Hepatocyte (in vitro differentiated cells): ENCODE results near the gene MACF1. TPM values are rescaled to one million over a fixed set of nuclear protein-coding genes. Genes with fewer than 3 reads are reported as not detected.

Source experiments
- DNase-seq: peaks from one replicate; pipeline ENCODE4 v3.0.0-alpha.2; 2016; ENCODE audit warnings: low spot score
- H2AFZ ChIP-seq: fragments of 200-600 bp; sonication (generic); 2 replicates; pipeline ENCODE4 v1.6.0; 2016; ENCODE audit warnings: antibody characterized with exemption, mild to moderate bottlenecking
- H3K27ac ChIP-seq: fragments of 200-600 bp; sonication (generic); 2 replicates; pipeline ENCODE4 v1.5.1; 2016; ENCODE audit warnings: mild to moderate bottlenecking
- H3K27me3 ChIP-seq: fragments of 200-600 bp; sonication (generic); 2 replicates; pipeline ENCODE4 v1.6.1; 2016
- H3K36me3 ChIP-seq: fragments of 200-600 bp; sonication (generic); replicated peaks from 2 replicates; pipeline ENCODE4 v1.5.1; 2016; ENCODE audit warnings: low read depth; ENCODE audit not compliant: insufficient read depth
- H3K4me1 ChIP-seq: fragments of 200-600 bp; sonication (generic); 2 replicates; pipeline ENCODE4 v1.5.1; 2016; ENCODE audit warnings: mild to moderate bottlenecking, moderate library complexity; ENCODE audit not compliant: insufficient read depth
- H3K4me2 ChIP-seq: fragments of 200-600 bp; sonication (generic); 2 replicates; pipeline ENCODE4 v1.6.0; 2016
- H3K4me3 ChIP-seq: fragments of 200-600 bp; sonication (generic); 2 replicates; pipeline ENCODE4 v1.5.1; 2016; ENCODE audit warnings: mild to moderate bottlenecking
- H3K79me2 ChIP-seq: fragments of 200-600 bp; sonication (generic); 2 replicates; pipeline ENCODE4 v1.6.0; 2017; ENCODE audit warnings: mild to moderate bottlenecking
- H3K9me2 ChIP-seq: fragments of 200-600 bp; sonication (generic); replicated peaks from 2 replicates; pipeline ENCODE4 v1.6.0; 2017; ENCODE audit warnings: mild to moderate bottlenecking; ENCODE audit not compliant: insufficient read depth
- H3K9me3 ChIP-seq: fragments of 200-600 bp; sonication (generic); 2 replicates; pipeline ENCODE4 v1.5.1; 2016; ENCODE audit warnings: low read depth, mild to moderate bottlenecking
- H4K20me1 ChIP-seq: fragments of 200-600 bp; sonication (generic); 2 replicates; pipeline ENCODE4 v1.6.0; 2016; ENCODE audit warnings: mild to moderate bottlenecking; ENCODE audit not compliant: insufficient read depth, poor library complexity, severe bottlenecking
- EZH2 ChIP-seq: fragments of 200-600 bp; sonication (generic); IDR thresholded peaks from 2 replicates; pipeline ENCODE4 v1.6.1; 2016; ENCODE audit warnings: antibody characterized with exemption, mild to moderate bottlenecking, borderline replicate concordance
- EZH2phosphoT487 ChIP-seq: fragments of 200-600 bp; sonication (generic); IDR thresholded peaks from one replicate; pipeline ENCODE4 v1.6.1; 2018; ENCODE audit warnings: antibody characterized with exemption, mild to moderate bottlenecking, low read depth, moderate library complexity; ENCODE audit not compliant: unreplicated experiment, severe bottlenecking
- WGBS: methylation state at CpG from one replicate; pipeline ENCODE4 v1.1.6; 2016; ENCODE audit warnings: low lambda C conversion rate; ENCODE audit errors: missing lambda C conversion rate; 5-methylcytosine and 5-hydroxymethylcytosine counted together
- polyA plus RNA-seq: library from polyadenylated mRNA; unstranded; fragments of >200 nt; fragmentation: Nextera tagmentation; extraction: Ambion mirVana; gene quantifications from 2 replicates; pipeline ENCODE4 v1.2.1, GENCODE V29; 2016
- total RNA-seq: library from RNA; depleted of rRNA; stranded (reverse); fragments of >200 nt; gene quantifications from 2 replicates; pipeline ENCODE4 v1.2.3, GENCODE V29; 2014
- TF ChIP-seq, protein P1 (sequence below): fragments of 200-600 bp; sonication (generic); IDR thresholded peaks from 2 replicates; pipeline ENCODE4 v1.5.1; 2016; ENCODE audit warnings: antibody characterized with exemption, mild to moderate bottlenecking; ENCODE audit not compliant: poor library complexity

The MACF1 gene
- total and polyA plus RNA-seq, 2 experiments from 2014 or later, result 47.1 to 136 TPM

DNA sequence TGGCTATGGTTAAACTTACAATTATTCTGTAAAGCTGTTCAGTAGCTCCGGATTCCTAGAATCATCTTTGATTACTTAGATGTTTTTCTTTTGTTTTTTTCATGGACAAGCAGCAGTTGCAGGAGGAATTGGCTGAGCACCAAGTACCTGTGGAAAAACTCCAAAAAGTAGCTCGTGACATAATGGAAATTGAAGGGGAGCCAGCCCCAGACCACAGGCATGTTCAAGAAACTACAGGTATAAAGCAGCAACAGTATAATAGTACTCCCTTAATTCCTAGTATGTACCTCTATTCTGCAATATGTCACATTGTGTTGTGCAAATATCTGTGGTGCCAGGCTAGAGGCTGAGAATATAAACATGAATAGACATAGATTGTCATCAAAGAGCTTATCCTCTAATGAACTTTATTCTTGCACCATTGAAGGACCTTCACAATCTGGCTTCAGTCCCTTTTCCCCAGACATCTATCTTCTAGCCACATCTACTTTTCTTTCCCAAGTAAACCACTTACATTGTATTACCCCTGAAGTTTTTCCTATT, 154.6 kb downstream of the MACF1 start:
- H3K4me2 ChIP-seq, result no peak overlapping the region
- no peak overlapping the region for H2AFZ ChIP-seq
- no peaks in the 10 kb centered on the region for H4K20me1 ChIP-seq
- 86% methylated on average over 2 of the region's 2 CpGs for WGBS
- no peaks in the 10 kb centered on the region for H3K9me2 ChIP-seq
- no peaks in the 10 kb centered on the region for H3K4me1 ChIP-seq
- H3K4me3 ChIP-seq, result no peak overlapping the region
- H3K36me3 ChIP-seq, result no peaks in the 10 kb centered on the region
- H3K9me3 ChIP-seq, result no peaks in the 10 kb centered on the region
- no peak for DNase-seq
- H3K79me2 ChIP-seq, result no peaks in the 10 kb centered on the region
- TF ChIP-seq, protein P1, sequence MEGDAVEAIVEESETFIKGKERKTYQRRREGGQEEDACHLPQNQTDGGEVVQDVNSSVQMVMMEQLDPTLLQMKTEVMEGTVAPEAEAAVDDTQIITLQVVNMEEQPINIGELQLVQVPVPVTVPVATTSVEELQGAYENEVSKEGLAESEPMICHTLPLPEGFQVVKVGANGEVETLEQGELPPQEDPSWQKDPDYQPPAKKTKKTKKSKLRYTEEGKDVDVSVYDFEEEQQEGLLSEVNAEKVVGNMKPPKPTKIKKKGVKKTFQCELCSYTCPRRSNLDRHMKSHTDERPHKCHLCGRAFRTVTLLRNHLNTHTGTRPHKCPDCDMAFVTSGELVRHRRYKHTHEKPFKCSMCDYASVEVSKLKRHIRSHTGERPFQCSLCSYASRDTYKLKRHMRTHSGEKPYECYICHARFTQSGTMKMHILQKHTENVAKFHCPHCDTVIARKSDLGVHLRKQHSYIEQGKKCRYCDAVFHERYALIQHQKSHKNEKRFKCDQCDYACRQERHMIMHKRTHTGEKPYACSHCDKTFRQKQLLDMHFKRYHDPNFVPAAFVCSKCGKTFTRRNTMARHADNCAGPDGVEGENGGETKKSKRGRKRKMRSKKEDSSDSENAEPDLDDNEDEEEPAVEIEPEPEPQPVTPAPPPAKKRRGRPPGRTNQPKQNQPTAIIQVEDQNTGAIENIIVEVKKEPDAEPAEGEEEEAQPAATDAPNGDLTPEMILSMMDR, result no peak
- no peak for TF ChIP-seq EZH2phosphoT487
- TF ChIP-seq EZH2, result no peak
- H3K27ac ChIP-seq, result no peak overlapping the region
- no peaks in the 10 kb centered on the region for H3K27me3 ChIP-seq

DNA sequence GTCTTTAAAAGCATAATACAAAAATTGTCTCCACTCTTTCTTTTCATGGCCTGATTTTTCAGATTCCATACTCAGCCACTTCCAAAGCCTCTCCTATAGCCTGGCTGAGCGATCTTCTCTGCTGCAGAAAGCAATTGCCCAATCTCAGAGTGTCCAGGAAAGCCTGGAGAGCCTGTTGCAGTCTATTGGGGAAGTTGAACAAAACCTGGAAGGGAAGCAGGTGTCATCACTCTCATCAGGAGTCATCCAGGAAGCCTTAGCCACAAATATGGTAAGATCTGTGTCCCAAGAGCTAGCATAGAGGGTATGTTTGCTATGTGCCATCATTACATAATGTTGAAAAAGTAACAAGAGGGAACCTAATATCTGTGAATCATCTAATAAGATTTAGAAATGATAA, 156.2 kb downstream of the MACF1 start:
- TF ChIP-seq, protein P1, result no peak
- TF ChIP-seq EZH2phosphoT487 (no peak), EZH2 (no peak)
- H3K27ac ChIP-seq, result no peak overlapping the region
- no peak overlapping the region for H3K4me2 ChIP-seq
- no peaks in the 10 kb centered on the region for H3K79me2 ChIP-seq
- 100% methylated on average over 1 of the region's 1 CpG for whole genome bisulfite sequencing
- H2AFZ ChIP-seq, result no peak overlapping the region
- no peaks in the 10 kb centered on the region for H3K4me1 ChIP-seq
- H3K27me3 ChIP-seq, result no peaks in the 10 kb centered on the region
- no peak for DNase-seq
- no peaks in the 10 kb centered on the region for H3K9me2 ChIP-seq
- H3K36me3 ChIP-seq, result no peaks in the 10 kb centered on the region
- H3K4me3 ChIP-seq, result no peak overlapping the region
- no peaks in the 10 kb centered on the region for H4K20me1 ChIP-seq
- H3K9me3 ChIP-seq, result no peaks in the 10 kb centered on the region

DNA sequence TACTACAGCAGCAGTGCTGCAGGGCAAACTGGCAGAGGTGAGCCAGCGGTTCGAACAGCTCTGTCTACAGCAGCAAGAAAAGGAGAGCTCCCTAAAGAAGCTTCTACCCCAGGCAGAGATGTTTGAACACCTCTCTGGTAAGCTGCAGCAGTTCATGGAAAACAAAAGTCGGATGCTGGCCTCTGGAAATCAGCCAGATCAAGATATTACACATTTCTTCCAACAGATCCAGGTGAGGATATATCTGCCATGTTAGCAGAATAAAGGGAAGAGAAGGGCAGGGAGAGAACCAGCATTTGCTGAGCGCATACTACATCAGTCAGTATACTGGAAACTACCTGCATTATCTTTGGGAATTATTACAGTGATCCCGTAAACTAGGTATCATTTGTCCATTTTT, 157.0 kb downstream of the MACF1 start:
- H3K79me2 ChIP-seq, result no peaks in the 10 kb centered on the region
- no peaks in the 10 kb centered on the region for H4K20me1 ChIP-seq
- H3K27me3 ChIP-seq, result no peaks in the 10 kb centered on the region
- no peaks in the 10 kb centered on the region for H3K4me1 ChIP-seq
- H3K27ac ChIP-seq, result no peak overlapping the region
- no peak overlapping the region for H2AFZ ChIP-seq
- no peak for DNase-seq
- H3K4me3 ChIP-seq, result no peak overlapping the region
- H3K9me3 ChIP-seq, result no peaks in the 10 kb centered on the region
- no peak overlapping the region for H3K4me2 ChIP-seq
- H3K9me2 ChIP-seq, result no peaks in the 10 kb centered on the region
- WGBS, result 91% methylated on average over 5 of the region's 5 CpGs
- TF ChIP-seq, protein P1, result no peak
- TF ChIP-seq EZH2phosphoT487 (no peak), EZH2 (no peak)
- no peaks in the 10 kb centered on the region for H3K36me3 ChIP-seq

DNA sequence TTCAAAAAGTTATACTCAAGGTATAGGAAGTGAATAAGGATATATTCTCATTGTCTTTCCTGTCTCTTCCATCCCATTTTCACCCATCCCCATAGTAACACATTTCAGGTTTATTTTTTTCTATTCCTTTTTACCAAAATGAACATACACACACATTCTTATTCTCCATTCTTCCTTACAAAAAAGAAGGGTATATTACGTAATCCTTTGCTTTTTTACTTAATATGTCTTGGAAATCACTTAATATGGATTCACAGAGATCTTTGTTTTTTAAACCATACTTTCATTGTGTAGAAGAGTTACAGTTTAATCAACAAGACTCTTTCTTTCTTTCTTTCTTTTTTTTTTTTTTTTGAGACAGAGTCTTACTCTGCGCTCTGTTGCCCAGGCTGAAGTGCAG, 158.8 kb downstream of the MACF1 start:
- no peaks in the 10 kb centered on the region for H3K36me3 ChIP-seq
- TF ChIP-seq EZH2phosphoT487, result no peak
- TF ChIP-seq, protein P1, result no peak
- TF ChIP-seq EZH2, result no peak
- no peak overlapping the region for H2AFZ ChIP-seq
- H3K4me2 ChIP-seq, result no peak overlapping the region
- no peaks in the 10 kb centered on the region for H4K20me1 ChIP-seq
- 100% methylated on average over 2 of the region's 2 CpGs for WGBS
- no peaks in the 10 kb centered on the region for H3K9me3 ChIP-seq
- H3K79me2 ChIP-seq, result no peaks in the 10 kb centered on the region
- H3K4me3 ChIP-seq, result no peak overlapping the region
- DNase-seq, result no peak
- no peaks in the 10 kb centered on the region for H3K27me3 ChIP-seq
- no peak overlapping the region for H3K27ac ChIP-seq
- H3K9me2 ChIP-seq, result no peaks in the 10 kb centered on the region
- H3K4me1 ChIP-seq, result no peaks in the 10 kb centered on the region
